ENCODE data around the gene CSRP3. TPM values are rescaled to one million over a fixed set of nuclear protein-coding genes. Genes with fewer than 3 reads are reported as not detected.
A peak's percentile ranks its signal among the peaks of the same experiment; 100 is the strongest.

CSRP3 gene
- total RNA-seq, 2 experiments from 2014 or later = not detected

- CTCF ChIA-PET = no interaction called here
These were observed 39.7 kb upstream of the CSRP3 start for GRCh38 chr11:19241260-19242178.

GRCh38 chr11:19240420-19241259 lies 38.9 kb upstream of the CSRP3 start, which contains the start of gene E2F8:
TSS of gene E2F8 (minus strand) at chr11:19240945. CDS start at chr11:19240121, 824 bp downstream.
- H3K9me3 ChIP-seq (ENCODE audit: control insufficient read depth in 1 of 2, insufficient read depth in 1 of 2, low read length in 2 of 2) = peaks cover 0 to 11% of the 10 kb centered on the region in 2 experiments
- no peak within 1 kb of the TSS for H3K27ac ChIP-seq (ENCODE audit: low read depth in 1 of 2, low read length in 2 of 2)
- peaks cover 52% of the 10 kb centered on the region for H3K27me3 Mint-ChIP-seq
- H3K36me3 ChIP-seq (ENCODE audit: insufficient read depth, low read length) = no peaks in the 10 kb centered on the region
- TF ChIP-seq CTCF (IDR thresholded peaks at IDR 0.05) = no peak
- H3K27me3 ChIP-seq (ENCODE audit: control insufficient read depth in 1 of 2, insufficient read depth in 2 of 2, low read length in 2 of 2) = peaks cover 37 to 43% of the 10 kb centered on the region in 2 experiments
- ChIA-PET CTCF (no interaction called here), POLR2A (no interaction called here)
- H3K4me3 Mint-ChIP-seq = peak within 1 kb of the TSS; percentile 85
- H3K4me1 Mint-ChIP-seq (ENCODE audit: low read depth) = peaks cover 23% of the 10 kb centered on the region
- intact Hi-C loops (cut with DNase I, micrococcal nuclease) = loop anchor here in 1 of 2 experiments (5.0 kb wide), 1 partner anchor 472 kb away; the partner anchor contains the start of gene NAV2
- H3K4me1 ChIP-seq (ENCODE audit: insufficient read depth, low read length) = peaks cover 24% of the 10 kb centered on the region
- peak within 1 kb of the TSS; percentile 59 for H3K27ac Mint-ChIP-seq
- H3K36me3 Mint-ChIP-seq (ENCODE audit: low read depth) = peaks cover 6% of the 10 kb centered on the region
- no peaks in the 10 kb centered on the region for H3K9me3 Mint-ChIP-seq
- H3K4me3 ChIP-seq (ENCODE audit: low read length) = peak within 1 kb of the TSS; percentile 69
- ATAC-seq (ENCODE audit: poor library complexity) (peak; percentile 72), DNase-seq (peak; percentile 54 to 88 (median 70))

More at GRCh38 chr11:19241260-19242178, 39.7 kb upstream of the CSRP3 start:
- Mint-ChIP-seq H3K4me1 (ENCODE audit: low read depth) (peaks cover 23% of the 10 kb centered on the region), H3K27me3 (peaks cover 60% of the 10 kb centered on the region), H3K9me3 (no peaks in the 10 kb centered on the region), H3K4me3 (peak overlapping the region; percentile 94), H3K27ac (peak overlapping the region; percentile 59), H3K36me3 (ENCODE audit: low read depth) (peaks cover 6% of the 10 kb centered on the region)
- H3K27ac ChIP-seq (ENCODE audit: low read depth in 1 of 2, low read length in 2 of 2) = no peak overlapping the region
- DNase-seq (peak in 4 of 14 experiments; percentile 1 to 38 (median 13)), ATAC-seq (ENCODE audit: poor library complexity) (peak; percentile 33)
- peak overlapping the region; percentile 69 for H3K4me3 ChIP-seq (ENCODE audit: low read length)
- H3K36me3 ChIP-seq (ENCODE audit: insufficient read depth, low read length) = no peaks in the 10 kb centered on the region
- POLR2A ChIA-PET = no interaction called here
- H3K27me3 ChIP-seq (ENCODE audit: control insufficient read depth in 1 of 2, insufficient read depth in 2 of 2, low read length in 2 of 2) = peaks cover 40 to 48% of the 10 kb centered on the region in 2 experiments
- peaks cover 0 to 11% of the 10 kb centered on the region in 2 experiments for H3K9me3 ChIP-seq (ENCODE audit: control insufficient read depth in 1 of 2, insufficient read depth in 1 of 2, low read length in 2 of 2)
- H3K4me1 ChIP-seq (ENCODE audit: insufficient read depth, low read length) = peaks cover 24% of the 10 kb centered on the region
- intact Hi-C loops (cut with DNase I, micrococcal nuclease) = loop anchor here in 1 of 2 experiments (5.0 kb wide), 1 partner anchor 471 kb away; the partner anchor contains the start of gene NAV2
- TF ChIP-seq CTCF (IDR thresholded peaks at IDR 0.05) = no peak

GRCh38 chr11:19239039-19239438 lies 37.3 kb upstream of the CSRP3 start:
- Mint-ChIP-seq H3K4me3 (peak overlapping the region; percentile 79), H3K4me1 (ENCODE audit: low read depth) (peaks cover 23% of the 10 kb centered on the region), H3K9me3 (no peaks in the 10 kb centered on the region), H3K27me3 (peaks cover 39% of the 10 kb centered on the region), H3K27ac (no peak overlapping the region), H3K36me3 (ENCODE audit: low read depth) (peaks cover 6% of the 10 kb centered on the region)
- no peak for TF ChIP-seq CTCF (IDR thresholded peaks at IDR 0.05)
- intact Hi-C loops (cut with DNase I, micrococcal nuclease) = no loop called here
- CTCF ChIA-PET = interaction anchor here (1.0 kb wide), 1 partner anchor 21 kb away, joined by 4 read pairs; no protein-coding TSS in a partner anchor
- H3K4me1 ChIP-seq (ENCODE audit: insufficient read depth, low read length) = peaks cover 24% of the 10 kb centered on the region
- no peak overlapping the region for H3K27ac ChIP-seq (ENCODE audit: low read depth in 1 of 2, low read length in 2 of 2)
- POLR2A ChIA-PET = interaction anchor here (0.7 to 1.1 kb wide), 2 partner anchors 9 to 12 kb away, joined by 3 read pairs; no protein-coding TSS in a partner anchor
- H3K27me3 ChIP-seq (ENCODE audit: control insufficient read depth in 1 of 2, insufficient read depth in 2 of 2, low read length in 2 of 2) = peaks cover 31 to 34% of the 10 kb centered on the region in 2 experiments
- no peak for ATAC-seq (ENCODE audit: poor library complexity)
- no peak overlapping the region for H3K4me3 ChIP-seq (ENCODE audit: low read length)
- no peak for DNase-seq
- peaks cover 0 to 11% of the 10 kb centered on the region in 2 experiments for H3K9me3 ChIP-seq (ENCODE audit: control insufficient read depth in 1 of 2, insufficient read depth in 1 of 2, low read length in 2 of 2)
- H3K36me3 ChIP-seq (ENCODE audit: insufficient read depth, low read length) = no peaks in the 10 kb centered on the region
